ENCODE measurements around the gene ABCA4.

ABCA4 gene

GRCh38 chr1:94101613-94102525 lies 19.1 kb downstream of the ABCA4 start:
- no peak for DNase-seq

GRCh38 chr1:94100785-94101612 lies 19.9 kb downstream of the ABCA4 start:
- DNase-seq = no peak

- no peak for DNase-seq
Measured at GRCh38 chr1:94100129-94100784, 20.7 kb downstream of the ABCA4 start.

DNA sequence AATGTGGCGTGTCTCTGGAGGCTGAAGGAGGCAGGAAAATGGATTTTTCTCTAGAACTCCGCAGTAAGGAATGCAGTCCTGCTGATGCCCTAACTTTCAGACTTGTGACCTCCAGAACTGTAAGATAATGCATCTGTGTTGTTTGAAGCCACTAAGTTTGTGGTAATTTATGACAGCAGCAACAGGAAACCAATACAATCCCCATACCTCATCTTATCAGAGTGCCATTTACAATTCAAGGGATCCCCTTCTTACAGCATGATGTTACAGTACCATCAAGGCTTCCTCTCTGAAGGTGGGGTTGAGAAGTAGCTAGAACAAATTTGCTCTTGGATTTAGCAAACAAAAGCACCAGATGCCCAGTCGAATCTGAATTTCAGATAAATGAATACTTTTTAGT lies 21.6 kb downstream of the ABCA4 start:
- DNase-seq = no peak

- DNase-seq = no peak
Measured at GRCh38 chr1:94098585-94099111, 22.3 kb downstream of the ABCA4 start.

GRCh38 chr1:94096797-94097549 lies 24.0 kb downstream of the ABCA4 start:
- DNase-seq = no peak

GRCh38 chr1:94095744-94096469 lies 25.0 kb downstream of the ABCA4 start:
- DNase-seq = no peak

- DNase-seq = no peak
Measured at GRCh38 chr1:94095112-94095637, 25.8 kb downstream of the ABCA4 start.

DNA sequence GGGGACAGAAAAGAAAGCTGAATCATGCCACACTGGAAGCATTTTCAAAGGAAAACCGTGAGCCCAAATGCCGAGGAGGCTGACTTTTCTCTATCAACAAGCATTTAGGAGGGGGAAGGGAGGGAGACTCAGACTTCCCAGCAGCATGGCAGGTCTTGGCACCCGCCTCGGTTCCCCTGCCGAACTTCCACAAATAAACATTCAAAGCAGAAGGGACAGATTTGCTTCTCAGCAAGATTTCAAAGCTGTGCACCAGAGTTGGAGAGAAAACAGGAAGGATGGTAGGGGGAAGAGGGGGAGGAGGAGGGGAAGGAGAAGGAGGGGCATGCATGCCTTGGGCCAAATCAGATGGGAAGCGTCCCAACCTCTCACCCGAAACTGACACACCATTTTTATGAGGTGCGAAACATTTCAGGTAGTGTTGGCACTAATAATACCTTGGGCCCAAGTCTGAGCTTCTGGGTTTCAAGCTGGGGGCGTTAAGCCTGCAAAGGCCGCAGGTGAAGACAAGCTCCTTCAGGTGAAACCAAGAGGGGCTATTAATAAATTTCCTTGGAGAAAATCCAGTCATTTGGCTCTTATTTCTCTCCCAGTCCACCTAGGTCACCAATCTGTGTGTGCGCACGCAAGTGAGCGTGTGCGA lies 26.4 kb downstream of the ABCA4 start:
- no peak for DNase-seq

DNA sequence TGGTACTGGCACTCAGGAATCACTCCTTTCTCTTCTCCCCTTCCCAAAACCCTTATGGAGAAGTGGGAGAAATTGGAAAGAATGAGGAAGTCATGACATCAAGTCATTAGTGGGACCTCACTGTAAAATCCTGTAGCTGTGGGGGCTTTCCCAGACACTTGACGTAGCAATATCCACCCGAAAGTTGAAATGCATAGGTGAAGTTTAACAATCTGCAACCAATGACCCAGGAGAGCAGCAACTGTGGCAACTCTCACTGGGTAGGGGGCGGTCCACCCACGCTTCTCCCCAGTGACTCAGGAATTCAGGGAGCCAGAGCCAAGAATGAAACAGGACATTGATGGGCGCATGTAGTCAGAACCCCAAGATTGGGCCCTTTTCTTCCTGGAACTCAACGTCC lies 27.0 kb downstream of the ABCA4 start:
- DNase-seq = no peak

DNA sequence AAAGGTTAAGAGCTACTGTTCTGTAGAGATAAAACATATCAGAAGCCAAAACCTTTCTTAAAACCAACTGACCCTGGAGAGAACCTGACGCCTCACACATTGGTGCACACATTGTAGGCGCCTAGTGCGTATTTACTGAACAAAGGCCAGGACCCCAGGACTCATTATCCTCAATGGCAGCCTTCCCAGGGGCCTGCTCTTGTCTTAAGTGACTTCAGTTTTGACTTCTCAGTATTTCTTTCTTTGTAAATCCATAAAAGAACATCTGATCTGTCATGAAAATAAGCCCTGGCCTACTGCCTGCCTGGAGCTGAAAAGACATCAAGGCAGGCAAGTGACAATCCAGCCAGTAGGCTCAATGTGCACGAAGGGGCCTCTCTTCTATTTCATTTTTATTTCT lies 27.6 kb downstream of the ABCA4 start:
- no peak for DNase-seq

GRCh38 chr1:94092210-94092613 lies 28.7 kb downstream of the ABCA4 start:
- no peak for DNase-seq

DNA sequence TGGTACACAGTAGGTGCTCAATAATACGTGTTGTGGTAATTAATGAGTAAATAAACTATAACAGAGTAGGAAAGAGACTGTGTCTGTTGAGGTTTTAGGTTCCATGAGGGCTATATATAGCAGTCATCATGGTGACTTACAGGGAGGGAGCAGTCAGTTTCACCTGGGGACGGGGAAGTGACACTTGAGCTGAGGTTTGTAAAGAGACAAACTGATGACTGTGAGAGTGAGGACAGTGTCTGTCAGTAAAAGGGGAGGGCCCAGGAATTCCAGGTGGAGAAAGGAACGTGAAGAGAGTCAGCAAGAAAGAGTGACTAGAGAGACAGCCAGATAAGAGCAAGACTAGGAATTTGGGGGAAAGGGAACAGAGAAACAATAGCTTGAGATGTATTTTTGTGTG lies 30.2 kb downstream of the ABCA4 start:
- no peak for DNase-seq

GRCh38 chr1:94087193-94087592 lies 33.8 kb downstream of the ABCA4 start:
- DNase-seq = no peak

- DNase-seq = no peak
Measured at GRCh38 chr1:94084547-94084946, 36.4 kb downstream of the ABCA4 start.

DNA sequence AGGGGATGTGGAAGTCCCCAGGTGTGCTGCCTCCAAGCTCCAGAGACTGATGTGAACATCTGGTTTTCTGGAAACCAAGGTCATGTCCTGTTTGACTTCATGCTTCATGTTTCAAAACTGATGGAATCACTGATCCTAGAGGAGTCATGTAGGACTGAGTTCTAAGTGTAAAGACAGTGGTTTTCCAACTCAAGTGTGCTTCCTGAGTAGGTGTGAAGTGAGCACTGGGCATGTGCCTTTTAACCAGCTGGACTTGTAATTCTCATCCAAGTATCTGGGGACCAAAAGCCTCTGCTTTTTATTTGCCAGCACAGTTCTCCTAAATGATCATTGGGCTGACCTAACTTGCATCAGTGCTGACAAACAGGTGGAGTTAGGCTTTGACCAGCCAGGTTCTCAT lies 36.9 kb downstream of the ABCA4 start:
- no peak for DNase-seq

DNA sequence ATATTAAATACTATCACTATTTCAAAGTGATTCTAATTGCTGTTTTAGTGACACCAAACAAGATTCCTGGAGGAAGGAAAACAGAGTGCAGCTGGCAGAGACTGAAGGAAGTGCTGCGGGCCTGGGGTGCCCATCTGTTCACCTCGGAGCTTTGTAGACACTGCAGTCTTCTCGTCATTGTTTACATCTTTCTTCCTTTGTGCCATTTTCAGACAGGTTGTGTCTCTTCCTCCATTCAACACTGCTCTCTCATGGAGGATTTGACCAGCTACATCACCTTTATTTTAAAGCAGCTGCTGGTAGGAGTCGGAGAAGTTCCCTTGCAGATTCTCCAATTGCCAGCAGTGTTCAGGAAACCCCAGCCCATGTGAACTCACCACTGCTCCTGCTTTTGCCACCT lies 37.3 kb downstream of the ABCA4 start:
- DNase-seq = no peak

DNA sequence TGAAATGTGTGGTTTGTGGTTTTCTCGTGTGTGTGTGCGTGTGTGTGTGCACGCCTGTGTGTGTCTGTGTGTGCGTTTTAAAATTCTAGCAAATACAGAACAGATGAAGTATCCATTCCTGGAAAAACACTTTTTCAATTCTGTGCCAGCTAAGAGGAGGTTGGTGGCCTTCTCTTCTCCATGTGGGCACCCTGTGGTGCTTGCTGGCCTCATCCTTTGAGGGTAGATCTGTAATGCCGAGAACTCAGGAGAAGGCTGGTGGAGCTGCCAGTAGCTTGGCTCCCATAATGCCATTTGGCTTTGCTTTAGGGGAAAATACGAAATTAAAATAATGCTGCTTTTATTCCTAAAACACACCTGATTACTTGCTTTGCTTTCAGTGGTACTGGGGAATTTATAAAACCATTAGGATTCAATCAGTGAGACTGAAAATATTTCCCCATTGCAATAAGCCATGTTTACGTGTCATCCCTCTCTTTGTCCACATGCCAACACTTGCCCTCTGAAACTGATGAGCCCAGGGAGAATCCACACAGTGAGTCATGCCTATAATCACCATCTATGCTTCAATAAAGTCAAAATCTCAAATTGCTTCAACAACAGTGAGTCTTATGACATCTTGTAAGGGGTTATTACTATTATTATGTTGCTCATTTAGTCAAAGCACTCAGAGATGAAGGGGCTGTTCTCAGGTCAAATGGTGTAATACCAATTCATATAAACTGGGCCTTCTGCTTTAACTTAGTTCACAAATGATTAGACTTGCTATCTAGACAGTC lies 39.2 kb downstream of the ABCA4 start:
- no peak for DNase-seq

DNA sequence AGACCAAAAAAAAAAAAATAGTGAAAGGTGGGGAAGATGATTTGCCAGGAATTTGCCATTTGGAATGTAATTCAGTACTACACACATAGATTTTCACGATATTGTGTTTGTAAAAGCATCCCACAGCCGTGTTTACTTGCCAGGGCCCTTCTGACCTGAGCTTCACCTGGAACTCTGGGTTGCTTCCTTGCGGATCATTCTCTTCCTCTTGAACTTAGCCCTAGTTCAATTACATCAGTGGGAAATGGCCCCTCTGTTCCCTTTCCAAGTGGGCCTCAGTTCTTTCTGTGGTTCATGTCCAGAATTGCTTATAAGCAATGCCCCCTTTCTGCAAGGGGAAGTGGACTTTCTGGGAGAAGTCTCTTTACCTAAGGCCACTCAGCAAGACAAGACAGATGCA lies 41.0 kb downstream of the ABCA4 start:
- no peak for DNase-seq

All from NCI-H1092 (cell line).